B cell (primary cell): Measurements from ENCODE around the gene CYP17A1. TPM values are rescaled to one million over a fixed set of nuclear protein-coding genes. Genes with fewer than 3 reads are reported as not detected.
A peak's percentile ranks its signal among the peaks of the same experiment; 100 is the strongest.

Experiments used
- ATAC-seq: fragments of 200-7000 bp; cut with Tn5 transposase; one replicate; pipeline ENCODE4 v1.10.0; 2021; ENCODE audit warnings: low read depth, mild to moderate bottlenecking, moderate number of reproducible peaks, moderate library complexity
- CTCF ChIA-PET: fragments of 350-600 bp; sonication (Branson Sonifier 250); formaldehyde crosslinking; loops from one replicate; lab custom pipeline; 2021; ENCODE audit warnings: antibody characterized with exemption, inconsistent platforms; lab: Charles Lee
- POLR2A ChIA-PET: fragments of 350-600 bp; sonication (Branson Sonifier 250); formaldehyde crosslinking; loops from one replicate; lab custom pipeline; 2021; ENCODE audit warnings: antibody characterized with exemption; lab: Charles Lee
- DNase-seq: peaks from one replicate; pipeline ENCODE4 v3.0.0; 2013
- H2AFZ ChIP-seq: 2 replicates; pipeline ENCODE4 v1.6.1; 2012; ENCODE audit warnings: mild to moderate bottlenecking, low read depth, low read length; ENCODE audit not compliant: insufficient read depth, poor library complexity, severe bottlenecking
- H3K27ac ChIP-seq, 2 donors: 1 replicate in 1 of 2; 2 replicates in 1 of 2; pipeline ENCODE4 v1.5.1; 2012 to 2013; ENCODE audit warnings: low read length in 2 of 2, mild to moderate bottlenecking in 2 of 2, moderate library complexity in 1 of 2
- H3K27me3 ChIP-seq, 4 experiments: fragments of 200-600 bp in 1 of 4; sonication (generic) in 1 of 4; replicated peaks in 1 of 4; 1 replicate in 2 of 4; 2 replicates in 2 of 4; pipeline versions ENCODE4 v1.6.1 to v1.7.0; 2013 to 2016; ENCODE audit warnings: low read length in 3 of 4, mild to moderate bottlenecking in 2 of 4, mixed read lengths in 1 of 4, moderate library complexity in 1 of 4; ENCODE audit not compliant: insufficient read depth in 4 of 4, control insufficient read depth in 3 of 4; ENCODE audit errors: control extremely low read depth in 1 of 4
- H3K36me3 ChIP-seq, 2 experiments: replicated peaks in 1 of 2; 1 replicate in 1 of 2; 2 replicates in 1 of 2; pipeline versions ENCODE4 v1.6.1 to v1.7.1; 2013; ENCODE audit warnings: low read length in 1 of 2; ENCODE audit not compliant: insufficient read depth in 2 of 2, control insufficient read depth in 1 of 2; ENCODE audit errors: control extremely low read depth in 1 of 2, extremely low read depth in 1 of 2
- H3K4me1 ChIP-seq, 2 donors: fragments of 200-600 bp in 1 of 2; sonication (generic) in 1 of 2; 1 replicate in 1 of 2; 2 replicates in 1 of 2; pipeline versions ENCODE4 v1.5.1 to v1.6.1; 2013 to 2017; ENCODE audit warnings: low read length in 2 of 2; ENCODE audit not compliant: control insufficient read depth in 2 of 2, insufficient read depth in 2 of 2
- H3K4me2 ChIP-seq: replicated peaks from 2 replicates; pipeline ENCODE3; 2012; ENCODE audit warnings: mild to moderate bottlenecking, low read depth, low read length; ENCODE audit not compliant: poor library complexity, severe bottlenecking
- H3K4me3 ChIP-seq, 5 experiments: fragments of 200-600 bp in 1 of 5; sonication (generic) in 1 of 5; 1 replicate in 3 of 5; 2 replicates in 2 of 5; pipeline versions ENCODE4 v1.5.1 to v1.7.0; 2011 to 2016; ENCODE audit warnings: low read length in 4 of 5, mild to moderate bottlenecking in 4 of 5, low read depth in 2 of 5, control low read depth in 1 of 5, moderate library complexity in 1 of 5; ENCODE audit not compliant: insufficient read depth in 1 of 5; ENCODE audit errors: control extremely low read depth in 1 of 5, extremely low read depth in 1 of 5
- H3K79me2 ChIP-seq: fragments of 200-600 bp; sonication (generic); one replicate; pipeline ENCODE4 v1.6.0; 2016; ENCODE audit warnings: low read length; ENCODE audit not compliant: control insufficient read depth, insufficient read depth
- H3K9ac ChIP-seq: fragments of 200-600 bp; sonication (generic); 2 replicates; pipeline ENCODE4 v1.6.1; 2017; ENCODE audit warnings: mild to moderate bottlenecking, low read length, moderate library complexity
- H3K9me3 ChIP-seq, 3 donors: one replicate each; pipeline versions ENCODE4 v1.6.1 to v1.7.1; 2013; ENCODE audit warnings: low read length in 2 of 3; ENCODE audit not compliant: control insufficient read depth in 2 of 3, insufficient read depth in 1 of 3; ENCODE audit errors: control extremely low read depth in 1 of 3
- H4K20me1 ChIP-seq: 2 replicates; pipeline ENCODE4 v1.6.0; 2012; ENCODE audit warnings: mild to moderate bottlenecking, low read length; ENCODE audit not compliant: insufficient read depth, control insufficient read depth, poor library complexity, severe bottlenecking
- H3K27ac Mint-ChIP-seq: one replicate; pipeline ENCODE4 v1.8.0; 2021; ENCODE audit warnings: mixed read lengths
- H3K27me3 Mint-ChIP-seq: one replicate; pipeline ENCODE4 v1.8.0; 2021; ENCODE audit warnings: mixed read lengths
- H3K4me1 Mint-ChIP-seq: one replicate; pipeline ENCODE4 v1.8.0; 2021; ENCODE audit warnings: mixed read lengths
- H3K4me3 Mint-ChIP-seq: one replicate; pipeline ENCODE4 v1.8.0; 2021; ENCODE audit warnings: mixed read lengths
- H3K9me3 Mint-ChIP-seq: one replicate; pipeline ENCODE4 v1.8.0; 2022; ENCODE audit warnings: mixed read lengths; ENCODE audit not compliant: insufficient read depth
- EZH2 ChIP-seq: IDR thresholded peaks from 2 replicates; pipeline ENCODE4 v1.6.1; 2012; ENCODE audit warnings: borderline replicate concordance, low read depth, mild to moderate bottlenecking, moderate library complexity, low read length; ENCODE audit not compliant: insufficient read depth, poor library complexity, severe bottlenecking
- WGBS: methylation state at CpG from one replicate; pipeline ENCODE4 v1.1.5; 2013; ENCODE audit warnings: missing lambda C conversion rate; ENCODE audit not compliant: insufficient coverage; 5-methylcytosine and 5-hydroxymethylcytosine counted together
- intact Hi-C: fragments of 100-400 bp; cut with micrococcal nuclease; formaldehyde crosslinking; loops from one replicate; pipeline ENCODE4 v1.10.0; 2022
- polyA plus RNA-seq: library from polyadenylated mRNA; depleted of rRNA; stranded (reverse); fragments of >200 nt; gene quantifications from 2 replicates; pipeline ENCODE4 v1.2.3, GENCODE V29; 2012
- total RNA-seq, 2 donors: library from RNA; stranded (reverse); fragments of 120-200 nt in 1 of 2; gene quantifications; 1 replicate in 1 of 2; 2 replicates in 1 of 2; pipeline versions ENCODE4 v1.2.3 to v1.2.4, GENCODE V29; 2013 to 2022
- TF ChIP-seq, protein P1 (sequence below): fragments of 200-600 bp; IDR thresholded peaks from one replicate; pipeline ENCODE4 v1.8.0; 2022; ENCODE audit warnings: antibody characterized with exemption, mild to moderate bottlenecking

Gene CYP17A1
- total and polyA plus RNA-seq, 2 donors (not counting 1 experiment from before 2014, with no cell fraction given) = not detected

DNA sequence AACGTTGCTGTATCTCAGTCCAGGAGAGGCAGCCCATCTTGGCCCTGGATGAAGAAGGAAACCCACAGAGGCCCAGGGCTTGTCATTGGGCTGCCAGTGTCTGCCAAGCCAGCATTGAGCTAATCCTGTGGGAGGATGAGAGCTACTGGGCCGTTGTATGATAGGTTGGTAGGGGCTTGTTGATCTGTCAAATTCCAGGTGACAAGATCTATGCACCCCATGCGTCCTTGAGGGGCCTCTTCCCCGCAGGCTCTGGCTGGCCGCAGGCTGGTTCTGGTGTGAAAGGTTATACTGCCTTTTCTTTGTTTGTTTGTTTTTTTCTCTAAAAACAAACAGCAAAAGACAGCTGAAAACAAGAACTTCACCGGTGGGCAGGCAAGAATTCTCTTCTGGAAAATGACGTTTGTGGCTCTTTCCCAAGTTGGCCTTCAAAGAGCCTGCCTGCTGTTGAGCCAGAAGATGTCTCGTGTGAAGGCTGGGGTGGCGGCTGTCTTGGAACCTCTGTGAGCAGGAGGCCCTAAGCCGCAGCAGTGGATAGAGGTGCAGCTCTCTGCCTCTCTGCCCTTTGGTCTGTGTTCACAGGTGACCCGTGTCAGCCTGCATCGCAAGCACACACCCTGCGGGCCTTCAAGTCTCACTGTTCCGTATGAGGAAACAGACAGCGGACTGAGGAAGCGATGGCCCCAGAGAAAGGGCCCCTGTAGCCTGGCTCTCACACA, 23.3 kb downstream of the CYP17A1 start:
- Histone ChIP-seq H3K4me2 (no peak overlapping the region), H3K9me3 (no peaks in the 10 kb centered on the region), H3K27me3 (no peaks in the 10 kb centered on the region), H4K20me1 (no peaks in the 10 kb centered on the region), H3K27ac (peak overlapping the region in 1 of 2 donors; percentile 49), H2AFZ (no peak overlapping the region), H3K4me3 (no peak overlapping the region), H3K9ac (no peak overlapping the region), H3K36me3 (peaks cover 0 to 59% of the 10 kb centered on the region in 2 experiments), H3K79me2 (peaks cover under 1% of the 10 kb centered on the region), H3K4me1 (peaks cover 10 to 27% of the 10 kb centered on the region in 2 donors)
- intact Hi-C loops = no loop called here
- ChIA-PET POLR2A (interaction anchor here (0.6 to 1.2 kb wide), 2 partner anchors 70 to 879 kb away, joined by 3 to 6 read pairs; partner anchors contain the start of gene WBP1L), CTCF (interaction anchor here (1.5 kb wide), 1 partner anchor 22 kb away, joined by 3 read pairs; no protein-coding TSS in a partner anchor)
- Mint-ChIP-seq H3K4me3 (peak overlapping the region; percentile 37), H3K9me3 (no peaks in the 10 kb centered on the region), H3K4me1 (peaks cover 37% of the 10 kb centered on the region), H3K27me3 (no peaks in the 10 kb centered on the region), H3K27ac (peak overlapping the region; percentile 80)
- ATAC-seq = peak; percentile 63
- WGBS = 85% methylated on average over 11 of the region's 16 CpGs
- no peak for TF ChIP-seq EZH2
- DNase-seq = no peak

DNA sequence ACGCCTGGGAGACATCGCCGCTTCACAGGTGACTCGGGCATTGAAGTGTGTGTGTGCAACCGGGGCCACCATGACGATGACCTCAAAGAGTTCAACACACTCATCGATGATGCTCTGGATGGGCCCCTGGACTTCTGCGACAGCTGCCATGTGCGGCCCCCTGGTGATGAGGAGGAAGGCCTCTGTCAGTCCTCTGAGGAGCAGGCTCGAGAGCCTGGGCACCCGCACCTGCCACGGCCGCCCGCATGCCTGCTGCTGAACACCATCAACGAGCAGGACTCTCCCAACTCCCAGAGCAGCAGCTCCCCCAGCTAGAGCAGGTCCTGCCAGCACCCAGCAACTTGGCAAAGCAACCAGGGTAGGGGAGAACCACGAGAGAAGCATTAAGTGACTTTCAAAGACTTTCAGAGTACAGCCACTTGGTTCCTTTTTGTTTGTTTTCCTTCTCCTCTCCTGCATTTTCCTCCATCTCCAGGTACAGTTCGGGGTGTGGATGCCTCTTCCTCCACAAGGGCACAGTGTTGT, 24.1 kb downstream of the CYP17A1 start:
- no peaks in the 10 kb centered on the region for H3K27me3 Mint-ChIP-seq
- H3K4me1 Mint-ChIP-seq = peaks cover 34% of the 10 kb centered on the region
- H3K4me3 Mint-ChIP-seq = no peak overlapping the region
- ChIA-PET POLR2A (interaction anchor here (1.2 kb wide), 1 partner anchor 69 kb away, joined by 3 read pairs; the partner anchor contains the start of gene WBP1L), CTCF (interaction anchor here (1.5 kb wide), 1 partner anchor 23 kb away, joined by 3 read pairs; no protein-coding TSS in a partner anchor)
- Histone ChIP-seq H3K9me3 (no peaks in the 10 kb centered on the region), H3K4me3 (no peak overlapping the region), H3K36me3 (peaks cover 0 to 64% of the 10 kb centered on the region in 2 experiments), H3K79me2 (peaks cover 6% of the 10 kb centered on the region), H4K20me1 (no peaks in the 10 kb centered on the region), H3K27ac (no peak overlapping the region), H3K4me2 (peak overlapping the region; percentile 36), H3K4me1 (peaks cover 9 to 23% of the 10 kb centered on the region in 2 donors), H3K27me3 (no peaks in the 10 kb centered on the region), H2AFZ (no peak overlapping the region), H3K9ac (no peak overlapping the region)
- TF ChIP-seq EZH2 = no peak
- TF ChIP-seq, protein P1, sequence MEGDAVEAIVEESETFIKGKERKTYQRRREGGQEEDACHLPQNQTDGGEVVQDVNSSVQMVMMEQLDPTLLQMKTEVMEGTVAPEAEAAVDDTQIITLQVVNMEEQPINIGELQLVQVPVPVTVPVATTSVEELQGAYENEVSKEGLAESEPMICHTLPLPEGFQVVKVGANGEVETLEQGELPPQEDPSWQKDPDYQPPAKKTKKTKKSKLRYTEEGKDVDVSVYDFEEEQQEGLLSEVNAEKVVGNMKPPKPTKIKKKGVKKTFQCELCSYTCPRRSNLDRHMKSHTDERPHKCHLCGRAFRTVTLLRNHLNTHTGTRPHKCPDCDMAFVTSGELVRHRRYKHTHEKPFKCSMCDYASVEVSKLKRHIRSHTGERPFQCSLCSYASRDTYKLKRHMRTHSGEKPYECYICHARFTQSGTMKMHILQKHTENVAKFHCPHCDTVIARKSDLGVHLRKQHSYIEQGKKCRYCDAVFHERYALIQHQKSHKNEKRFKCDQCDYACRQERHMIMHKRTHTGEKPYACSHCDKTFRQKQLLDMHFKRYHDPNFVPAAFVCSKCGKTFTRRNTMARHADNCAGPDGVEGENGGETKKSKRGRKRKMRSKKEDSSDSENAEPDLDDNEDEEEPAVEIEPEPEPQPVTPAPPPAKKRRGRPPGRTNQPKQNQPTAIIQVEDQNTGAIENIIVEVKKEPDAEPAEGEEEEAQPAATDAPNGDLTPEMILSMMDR = no peak
- H3K9me3 Mint-ChIP-seq = no peaks in the 10 kb centered on the region
- 95% methylated on average over 13 of the region's 17 CpGs for WGBS
- no peak for DNase-seq
- intact Hi-C loops = no loop called here
- peak overlapping the region; percentile 53 for H3K27ac Mint-ChIP-seq
- ATAC-seq = no peak
